ENCODE data around the gene LYZL6. TPM values are rescaled to one million over a fixed set of nuclear protein-coding genes. Genes with fewer than 3 reads are reported as not detected.

The LYZL6 gene
- total RNA-seq, 1 donor from 2014 or later: not detected

Small RNA genes within 50 kb of the gene (small RNA-seq; reads per million reads assigned to genes)
- gene RF00100: 3,346 reads per million, percentile 99 among the genes with 10 or more reads in this experiment

Other genes starting within 250 kb of the LYZL6 start
- gene RASL10B, start 212.1 kb downstream of the LYZL6 start, total RNA-seq: 5.1 TPM
- gene GAS2L2, start 190.5 kb downstream of the LYZL6 start, total RNA-seq: 0.16 TPM
- not detected for gene C17orf50, start 182.8 kb downstream of the LYZL6 start, total RNA-seq
- 8.9 TPM for gene MMP28, start 148.1 kb downstream of the LYZL6 start, total RNA-seq
- gene TAF15, start 134.2 kb downstream of the LYZL6 start, total RNA-seq: 72.8 TPM
- not detected for gene HEATR9, start 74.8 kb downstream of the LYZL6 start, total RNA-seq
- gene CCL5, start 63.4 kb downstream of the LYZL6 start, total RNA-seq: 0.47 TPM
- gene RDM1, start 12.9 kb downstream of the LYZL6 start, total RNA-seq: 0.62 TPM
- not detected for gene CCL16, start 37.8 kb upstream of the LYZL6 start, total RNA-seq
- gene CCL14, start 43.0 kb upstream of the LYZL6 start, total RNA-seq: not detected
- not detected for gene CCL15, start 57.8 kb upstream of the LYZL6 start, total RNA-seq
- not detected for gene CCL23, start 74.3 kb upstream of the LYZL6 start, total RNA-seq
- gene CCL18, start 120.6 kb upstream of the LYZL6 start, total RNA-seq: not detected
- gene CCL3, start 146.4 kb upstream of the LYZL6 start, total RNA-seq: 7.2 TPM
- 4.1 TPM for gene CCL4, start 160.1 kb upstream of the LYZL6 start, total RNA-seq
- gene TBC1D3B, start 232.9 kb upstream of the LYZL6 start, total RNA-seq: 1.9 TPM

Data from occipital lobe (tissue), 2 donors.